Stimulated activated CD8-positive, alpha-beta memory T cell treated with anti-CD3 and anti-CD28 coated beads, Interleukin-15, amount 100 ng/mL, for 24 hours (primary cell): ENCODE results near the gene TXNDC11.

Source experiments
- DNase-seq: peaks from one replicate; pipeline ENCODE4 v3.0.0-alpha.2; 2020; ENCODE audit warnings: low read depth

The TXNDC11 gene

DNA sequence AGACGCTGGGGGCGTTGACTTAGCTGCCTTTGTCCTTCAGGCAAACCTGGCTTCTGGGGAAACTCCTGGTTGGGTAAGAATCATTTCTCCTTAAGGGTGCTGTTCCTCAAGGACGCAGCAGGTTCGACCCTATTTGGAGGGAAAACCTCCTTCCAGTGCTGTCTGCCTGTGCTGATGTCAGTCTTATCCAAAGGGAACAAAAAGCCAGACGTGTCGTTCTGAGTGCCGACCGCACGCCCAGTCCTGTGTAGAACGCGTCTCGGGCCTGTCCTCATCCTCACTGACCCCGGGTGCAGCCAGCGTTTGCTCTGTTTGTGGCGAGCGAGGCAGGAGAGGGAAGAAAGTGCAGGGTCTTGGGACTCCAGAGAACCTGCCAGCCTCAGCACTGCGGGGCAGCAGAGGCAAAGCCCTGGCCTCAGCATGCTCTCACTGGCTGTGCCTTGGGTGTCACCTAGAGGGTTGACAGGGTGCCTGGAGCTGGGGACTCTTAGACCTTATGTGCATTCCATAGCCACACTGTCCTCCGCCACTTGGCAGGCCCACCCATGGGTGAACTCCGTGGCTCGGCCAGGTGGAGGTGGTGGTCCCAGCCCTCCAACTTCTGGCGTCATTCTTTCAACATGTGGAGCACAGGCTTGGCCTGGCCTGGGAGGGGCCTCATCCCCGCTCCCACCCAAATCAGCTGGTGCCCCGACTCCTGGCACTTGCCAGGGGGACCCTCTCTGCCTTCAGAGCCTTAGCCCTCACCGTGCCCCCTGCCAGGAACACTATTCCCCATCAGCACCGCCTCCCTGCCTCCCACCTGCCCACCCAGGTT lies 68.4 kb downstream of the TXNDC11 start:
- no peak for DNase-seq

DNA sequence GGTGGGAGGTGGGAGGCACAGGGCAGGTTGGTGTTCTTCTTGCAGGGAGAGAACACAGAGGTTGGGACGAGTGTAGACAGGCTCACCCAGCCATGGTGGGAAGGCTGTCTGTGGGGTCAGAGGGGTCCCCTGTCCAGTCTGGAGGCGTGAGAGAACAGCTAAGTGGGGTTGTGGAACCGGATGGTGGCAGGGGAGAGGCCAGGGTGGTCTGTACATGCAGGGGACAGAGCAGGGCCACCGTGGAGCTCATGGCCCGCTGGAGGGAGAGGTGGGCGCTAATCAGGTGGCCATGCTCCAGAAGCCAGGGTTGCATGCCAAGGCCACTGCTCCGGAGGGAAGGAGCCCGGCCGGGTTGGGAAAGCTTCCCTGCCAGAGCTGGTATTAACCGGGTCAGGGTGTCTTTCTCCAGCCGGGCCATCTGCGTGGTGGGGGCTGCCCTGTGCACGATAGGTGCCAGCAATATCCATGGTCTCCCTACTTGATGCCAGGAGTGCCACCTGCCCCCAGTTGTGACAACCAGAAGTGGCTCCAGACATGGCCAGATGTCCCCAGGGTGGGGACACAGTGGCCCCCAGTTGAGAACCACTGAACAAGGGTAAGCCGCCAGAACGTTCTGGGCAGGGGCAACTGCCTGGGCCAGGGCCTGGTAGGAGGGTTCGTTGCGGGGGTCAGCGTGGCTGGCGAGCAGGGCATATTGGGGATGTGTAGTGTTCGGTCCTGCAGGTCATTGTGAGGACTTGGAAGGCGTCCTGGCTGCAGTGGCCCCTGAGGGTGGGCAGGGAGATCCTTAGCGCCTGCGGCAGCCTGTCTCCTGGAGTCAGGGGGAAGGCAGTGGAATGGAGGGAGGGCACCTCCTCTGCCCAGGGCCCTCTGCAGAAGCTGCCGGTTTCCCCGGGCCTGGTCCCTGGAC lies 69.3 kb downstream of the TXNDC11 start:
- no peak for DNase-seq

DNA sequence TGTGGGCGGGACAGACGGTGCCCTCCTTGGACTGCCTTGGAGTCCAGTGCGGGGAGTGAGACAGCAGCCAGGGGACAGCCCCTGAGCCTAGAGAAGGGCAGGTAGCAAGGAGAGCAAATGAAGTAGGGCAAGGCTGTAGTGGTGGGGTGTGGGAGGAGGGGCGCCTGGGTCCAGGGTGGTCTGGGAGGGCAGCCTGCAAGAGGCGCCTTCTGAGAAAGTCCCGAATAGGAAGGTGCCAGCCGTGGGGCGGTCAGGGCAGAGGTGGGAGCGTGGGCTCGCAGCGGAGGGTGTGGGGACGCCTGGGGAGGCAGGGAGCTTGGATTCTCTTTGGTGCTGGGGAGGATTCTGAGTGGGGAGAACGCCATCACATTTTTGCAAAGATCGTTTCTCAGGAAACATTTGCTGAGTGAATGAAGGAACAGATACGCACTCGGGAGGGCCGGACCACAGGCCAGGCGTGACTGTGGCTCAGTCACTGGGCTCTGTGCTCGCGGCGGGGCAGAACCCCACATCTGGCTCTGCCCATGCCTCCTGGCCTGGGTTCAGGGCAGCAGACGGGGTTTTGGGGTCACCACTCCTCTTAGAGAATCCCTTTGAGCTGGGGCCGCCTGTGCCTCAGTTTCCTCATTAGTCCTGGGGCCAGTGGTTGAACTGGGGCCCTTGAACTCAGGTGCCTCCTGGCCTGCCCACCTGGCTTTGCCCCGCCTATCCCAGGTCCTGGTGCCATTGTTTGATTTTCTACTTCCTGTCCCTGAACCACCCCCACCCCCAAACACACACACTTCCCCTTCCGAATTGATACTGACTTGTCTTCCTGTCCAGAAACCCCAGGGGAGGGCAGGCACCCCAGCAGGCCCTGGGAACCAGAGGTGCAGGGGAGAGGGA lies 70.2 kb downstream of the TXNDC11 start:
- no peak for DNase-seq

DNA sequence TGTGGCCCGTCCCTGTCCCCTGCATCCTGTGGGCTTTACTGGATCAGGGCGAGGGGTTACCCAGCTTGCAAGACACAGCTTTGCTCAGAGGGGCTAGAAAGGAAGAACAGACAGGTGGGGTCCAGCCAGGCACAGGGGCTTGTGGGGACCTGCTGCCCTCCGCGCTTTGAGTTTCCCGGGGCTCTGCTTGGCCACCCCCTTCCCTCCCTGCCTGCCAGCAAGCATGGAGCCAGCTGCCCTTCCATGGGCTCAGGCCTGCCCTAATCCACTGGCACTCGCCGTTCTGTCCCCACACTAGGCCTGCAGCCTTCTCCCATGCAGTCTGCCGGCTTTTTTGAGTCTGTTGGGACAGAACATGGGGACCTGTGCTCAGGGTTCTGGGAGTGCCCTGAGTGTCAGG lies 71.0 kb downstream of the TXNDC11 start:
- no peak for DNase-seq

DNA sequence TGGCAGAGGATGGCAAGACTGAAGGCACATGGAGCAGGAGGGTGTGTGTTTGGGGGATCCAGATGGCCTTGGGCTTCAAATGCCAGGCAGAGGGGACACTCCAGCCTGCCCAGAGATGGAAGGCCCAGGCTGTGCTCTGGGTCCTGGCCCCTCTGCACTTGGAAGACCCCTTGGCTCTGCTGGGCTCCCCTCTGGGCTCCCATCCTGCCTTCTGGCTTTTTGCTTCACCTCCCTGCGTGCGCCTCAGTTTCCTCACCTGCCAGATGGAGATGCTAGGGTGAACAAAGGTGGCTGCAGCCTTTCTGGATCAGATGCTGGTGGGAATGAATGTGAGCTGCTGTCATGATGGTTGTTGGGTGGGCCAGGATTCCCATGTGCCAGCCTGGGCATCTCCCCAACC lies 71.4 kb downstream of the TXNDC11 start:
- DNase-seq: no peak

DNA sequence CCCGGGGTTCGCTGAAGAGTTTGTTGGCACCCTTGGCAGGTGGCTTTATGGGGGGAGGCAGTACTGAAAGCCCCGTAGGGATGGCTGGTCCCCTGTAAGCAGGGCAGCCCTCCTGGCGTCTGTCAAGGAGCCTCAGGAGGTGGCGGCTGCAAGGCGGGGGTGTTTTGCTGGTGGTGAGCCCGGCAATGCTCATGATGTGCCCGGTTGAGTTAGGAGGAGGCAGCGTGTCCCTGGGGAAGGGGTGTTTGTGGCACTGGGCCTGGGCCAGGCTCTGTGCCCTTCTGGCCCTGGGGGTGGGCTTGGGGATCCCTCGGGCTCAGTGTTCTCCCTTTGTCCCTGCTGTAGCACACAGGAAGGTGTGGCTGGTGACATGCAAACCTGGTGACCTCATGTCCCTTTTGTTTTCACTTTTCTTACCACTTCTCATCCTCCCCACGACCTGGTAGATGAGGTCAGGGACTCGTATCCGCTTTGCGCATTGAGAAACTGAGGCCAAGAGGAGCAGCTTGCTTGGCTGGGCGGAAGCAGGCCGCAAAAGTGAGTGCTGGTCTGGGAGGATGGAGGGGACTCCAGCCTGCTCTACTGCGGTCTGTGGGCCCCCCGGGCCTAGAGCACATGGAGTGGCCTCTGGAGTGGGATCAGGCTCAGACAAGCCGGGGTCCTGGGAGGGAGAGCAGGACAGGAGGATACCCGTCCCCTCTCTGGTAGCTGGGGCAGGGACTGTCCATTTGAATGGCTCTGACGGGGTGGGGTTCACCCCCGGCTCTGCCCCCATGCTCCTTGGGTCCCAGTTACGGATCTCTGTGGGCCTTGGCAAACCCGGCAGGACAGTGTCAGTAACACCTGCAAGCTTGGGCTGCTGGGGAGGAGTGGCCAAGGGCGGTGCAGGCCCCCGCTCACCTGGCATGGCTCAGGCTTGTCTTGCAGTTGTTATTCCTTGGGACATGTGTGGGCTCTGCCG lies 72.2 kb downstream of the TXNDC11 start:
- no peak for DNase-seq

DNA sequence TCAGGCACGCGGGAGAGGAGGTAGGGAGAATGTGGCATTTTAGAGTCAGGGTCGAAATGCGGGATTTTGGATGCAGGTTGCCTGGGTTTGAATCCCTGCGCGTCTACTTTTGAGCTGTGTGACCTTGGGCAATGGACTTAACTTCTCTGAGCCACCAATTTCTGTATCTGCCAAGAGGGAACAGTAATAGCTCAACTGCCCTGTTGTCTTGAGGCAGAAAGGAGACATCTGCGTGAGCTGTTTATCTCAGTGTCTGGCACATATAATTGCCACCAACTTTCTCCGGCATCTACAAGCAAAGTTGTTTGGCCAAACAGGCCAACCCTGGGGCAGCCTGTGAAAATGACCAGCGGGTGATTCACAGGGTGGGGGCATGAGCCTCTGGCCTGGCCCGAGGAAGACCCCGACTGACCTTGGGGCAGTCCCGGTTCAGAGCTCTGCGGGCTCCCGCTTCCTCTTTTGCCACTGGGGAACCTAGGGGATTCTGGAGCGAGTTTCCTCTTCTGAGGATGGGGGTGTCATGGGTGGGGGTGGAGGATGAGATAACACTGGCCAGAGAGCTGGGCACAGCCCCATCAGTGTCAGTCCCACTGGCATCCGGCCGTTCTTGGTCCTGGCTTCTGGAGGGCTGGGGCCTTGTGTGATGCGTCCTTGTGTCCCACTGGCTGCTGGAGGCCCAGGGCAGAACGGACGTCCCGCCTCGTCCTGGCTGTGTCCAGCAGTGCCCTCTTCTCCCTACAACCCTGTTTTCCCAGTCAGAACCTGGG lies 73.1 kb downstream of the TXNDC11 start:
- no peak for DNase-seq

DNA sequence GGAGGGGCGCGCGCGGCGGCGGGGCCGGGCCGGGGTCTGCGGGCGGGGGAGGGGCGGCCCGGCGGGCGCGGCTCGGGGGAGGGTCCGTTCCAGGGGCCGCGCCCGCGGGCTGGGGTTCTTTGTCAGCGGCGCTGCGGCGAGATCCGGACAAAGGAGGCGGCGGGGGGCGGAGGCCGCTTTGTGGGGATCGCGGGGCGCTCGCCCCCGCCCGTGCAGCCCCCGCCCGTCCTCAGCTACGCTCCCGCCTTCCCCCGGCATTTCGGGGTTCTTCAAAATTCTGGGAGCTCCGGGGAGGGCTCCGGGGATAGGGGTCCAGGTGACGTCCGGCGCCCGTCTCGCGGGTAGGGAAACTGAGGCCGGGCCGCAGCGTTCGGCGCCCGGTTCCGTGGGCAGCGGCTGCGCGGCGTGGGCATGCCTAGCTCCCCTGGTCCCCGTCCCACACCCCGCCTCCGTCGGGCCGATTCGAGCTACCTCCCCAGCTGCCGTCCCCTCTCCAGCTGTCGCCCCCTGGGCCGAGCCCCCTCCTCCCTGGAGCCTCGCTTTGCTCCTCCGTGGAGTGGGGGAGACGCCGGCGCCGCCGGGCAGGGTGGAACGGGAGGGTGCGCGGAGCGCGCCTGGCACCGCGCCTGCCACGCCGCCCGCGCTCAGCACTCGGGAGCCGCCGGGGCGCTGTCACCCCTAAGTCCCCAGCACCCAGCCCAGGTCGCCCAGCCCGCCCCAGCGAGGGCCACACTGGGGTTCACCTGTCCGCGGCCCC lies 73.9 kb downstream of the TXNDC11 start:
- DNase-seq: no peak

DNA sequence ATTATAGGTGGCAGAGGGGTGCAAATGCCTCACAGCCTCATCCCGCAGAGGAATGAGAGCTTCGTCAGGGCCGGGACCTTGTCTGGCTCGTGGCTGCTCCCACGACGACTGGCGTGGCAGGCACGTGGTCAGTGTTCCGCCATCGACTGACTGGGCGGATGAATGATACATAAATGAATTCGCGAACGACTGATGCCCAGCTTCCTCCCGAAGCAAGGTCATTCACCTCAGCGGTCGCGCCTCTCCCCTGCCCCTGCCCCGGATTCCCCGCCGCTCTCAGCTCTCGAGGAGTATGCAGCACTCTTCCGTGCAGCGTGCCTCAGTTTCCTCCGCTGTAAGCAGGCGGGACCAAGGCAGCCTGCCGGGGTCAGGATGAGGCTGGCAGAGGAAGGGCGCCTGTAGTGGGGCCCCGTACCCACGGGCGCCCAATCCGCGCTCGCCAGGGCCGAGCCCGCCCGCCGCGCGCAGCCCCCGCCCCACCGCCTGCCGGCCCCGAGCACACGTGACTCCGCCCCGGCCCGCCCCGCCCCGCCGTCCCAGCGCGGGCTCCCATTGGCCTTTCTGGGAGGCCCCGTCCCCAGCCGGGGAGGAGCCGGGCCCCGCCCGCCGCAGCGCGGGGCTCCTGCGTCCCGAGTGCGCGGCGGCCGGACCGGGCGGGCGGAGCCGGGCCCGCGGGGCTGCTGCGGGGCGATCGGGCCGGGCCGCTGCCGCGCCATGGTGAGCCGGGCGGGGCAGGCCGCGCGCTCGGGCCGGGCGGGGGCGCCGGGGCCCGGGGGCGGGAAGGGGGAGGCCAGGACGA lies 74.6 kb downstream of the TXNDC11 start, which contains the start of gene SNN:
SNN (plus strand) TSS at position 632 of the 799 bp plus-strand sequence. CDS start 7,605 bp downstream, outside the sequence.
- peak; percentile 80 for DNase-seq

DNA sequence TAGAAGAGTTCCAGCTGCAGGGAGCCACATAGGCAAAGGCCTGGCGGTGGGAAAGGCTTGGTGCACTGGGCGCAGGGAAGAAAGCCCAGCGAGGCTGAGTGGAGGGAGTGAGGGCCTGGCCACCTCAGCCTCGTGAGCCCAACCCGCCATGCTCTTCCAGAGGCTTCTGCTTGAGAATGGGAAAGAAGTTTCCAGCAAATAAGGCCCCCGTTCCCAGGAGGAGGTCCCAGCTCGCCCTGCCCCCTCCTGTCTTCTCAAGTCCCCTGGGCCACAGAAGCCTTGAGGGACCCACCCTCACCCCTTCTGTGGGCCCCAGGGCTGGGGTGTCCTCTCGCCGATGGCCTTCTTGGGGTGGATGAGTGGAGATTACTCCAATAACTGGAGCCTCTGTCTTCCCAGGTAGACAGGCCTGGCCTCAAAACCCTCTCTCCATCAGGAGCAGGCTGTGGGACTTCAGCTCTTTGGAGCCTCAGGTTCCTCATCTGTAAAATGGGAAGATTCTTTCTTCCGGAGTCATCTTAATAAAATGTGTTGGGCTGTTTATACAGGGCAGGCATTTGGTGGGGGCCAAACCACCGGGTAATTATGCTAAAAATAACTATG lies 75.3 kb downstream of the TXNDC11 start:
- DNase-seq: no peak

DNA sequence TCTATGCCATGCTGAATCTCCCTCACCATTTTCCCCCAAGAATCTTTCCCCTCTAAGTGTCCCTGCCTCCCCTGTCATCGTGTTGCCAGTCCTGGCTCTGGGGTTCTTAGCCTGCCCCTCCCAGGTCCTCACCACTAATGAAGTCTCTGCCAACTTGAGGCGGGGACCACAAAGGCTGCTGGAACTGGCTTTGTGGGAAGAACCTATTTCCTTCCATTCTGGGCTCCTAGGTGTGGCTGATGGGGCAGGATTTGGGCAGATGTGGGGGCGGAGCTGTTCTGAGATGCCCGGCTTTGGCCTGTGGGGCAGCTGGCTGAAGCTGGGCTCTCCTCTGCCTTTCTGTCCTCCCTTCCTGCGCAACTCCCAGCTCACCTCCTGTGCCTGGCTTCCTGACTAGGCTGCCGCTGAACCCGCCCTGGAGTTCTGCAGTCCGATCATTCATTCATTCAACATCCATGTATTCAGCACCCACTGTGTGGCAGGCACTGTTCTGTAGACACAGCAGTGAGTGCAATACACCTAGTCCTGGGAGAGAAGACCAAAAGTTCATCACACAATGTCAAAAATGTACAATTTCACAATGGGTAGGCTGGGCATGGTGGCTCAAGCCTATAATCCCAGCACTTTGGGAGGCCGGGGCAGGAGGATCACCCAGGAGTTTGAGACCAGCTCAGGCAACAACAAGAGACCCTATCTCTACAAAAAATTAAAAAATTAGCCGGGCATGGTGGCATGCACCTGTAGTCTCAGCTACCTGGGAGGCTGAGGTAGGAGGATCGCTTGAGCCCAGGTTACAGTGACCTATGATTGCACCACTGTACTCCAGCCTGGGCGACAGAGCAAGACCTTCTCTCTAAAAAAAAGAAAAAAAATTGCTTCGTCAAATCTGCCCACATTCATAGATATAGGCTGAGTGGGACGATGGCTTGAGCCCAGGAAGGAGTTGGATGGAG lies 76.3 kb downstream of the TXNDC11 start:
- DNase-seq: no peak

DNA sequence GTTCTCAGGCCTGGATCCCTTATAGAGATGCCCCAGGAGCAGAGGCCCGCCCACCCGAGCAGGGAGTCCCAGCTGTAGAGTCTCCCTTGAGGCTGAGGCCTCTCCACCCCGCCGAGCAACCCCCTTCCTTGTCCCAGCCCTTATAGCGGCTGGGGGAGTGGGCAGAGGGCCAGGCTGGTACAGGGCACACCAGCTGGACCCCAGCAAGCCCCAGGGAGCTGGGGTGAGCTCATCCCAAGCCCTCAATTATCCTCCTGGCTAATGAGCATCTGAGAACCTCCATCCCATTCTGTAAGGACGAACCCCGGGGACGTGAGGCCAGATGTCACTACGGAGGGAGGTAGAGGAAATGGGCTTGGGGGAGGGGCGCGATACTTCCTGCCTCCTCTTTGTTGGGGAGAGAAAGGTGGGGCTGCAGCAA lies 77.6 kb downstream of the TXNDC11 start:
- DNase-seq: no peak

DNA sequence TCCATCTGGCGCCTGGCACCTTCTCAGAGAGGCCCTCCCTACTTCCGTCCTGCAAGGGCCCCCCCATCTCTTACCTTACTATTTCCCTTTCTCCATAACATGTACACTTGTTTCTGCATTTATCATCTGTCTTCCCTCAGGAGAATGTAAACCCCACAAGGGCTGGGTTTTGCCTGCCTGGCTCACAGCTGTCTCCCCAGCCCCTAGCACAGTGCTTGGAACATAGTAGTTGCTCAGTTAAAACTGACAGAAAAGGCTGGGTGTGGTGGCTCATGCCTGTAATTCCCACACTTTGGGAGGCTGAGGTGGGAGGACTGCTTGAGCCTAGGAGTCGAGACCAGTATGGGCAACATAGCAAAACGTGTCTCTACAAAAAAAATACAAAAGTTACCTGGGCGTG lies 80.1 kb downstream of the TXNDC11 start:
- DNase-seq: no peak

DNA sequence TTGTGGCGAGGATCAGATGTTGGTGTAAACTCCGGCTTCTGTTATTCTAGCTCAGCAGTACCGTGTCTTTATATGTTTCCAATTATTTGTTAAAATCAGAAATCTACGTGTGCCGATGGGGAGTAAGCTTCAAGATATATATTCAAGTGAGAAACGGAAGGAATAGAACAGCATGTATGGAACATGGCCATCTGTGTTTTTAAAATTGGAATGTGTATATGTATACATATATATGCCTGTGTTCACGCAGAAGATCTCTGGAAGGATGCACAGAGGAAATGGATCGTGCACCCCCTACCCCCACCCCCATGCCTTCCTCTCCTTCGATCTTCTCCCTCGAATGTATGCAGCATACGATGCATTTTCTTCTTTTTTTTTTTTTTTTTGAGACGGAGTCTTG lies 82.1 kb downstream of the TXNDC11 start:
- no peak for DNase-seq

DNA sequence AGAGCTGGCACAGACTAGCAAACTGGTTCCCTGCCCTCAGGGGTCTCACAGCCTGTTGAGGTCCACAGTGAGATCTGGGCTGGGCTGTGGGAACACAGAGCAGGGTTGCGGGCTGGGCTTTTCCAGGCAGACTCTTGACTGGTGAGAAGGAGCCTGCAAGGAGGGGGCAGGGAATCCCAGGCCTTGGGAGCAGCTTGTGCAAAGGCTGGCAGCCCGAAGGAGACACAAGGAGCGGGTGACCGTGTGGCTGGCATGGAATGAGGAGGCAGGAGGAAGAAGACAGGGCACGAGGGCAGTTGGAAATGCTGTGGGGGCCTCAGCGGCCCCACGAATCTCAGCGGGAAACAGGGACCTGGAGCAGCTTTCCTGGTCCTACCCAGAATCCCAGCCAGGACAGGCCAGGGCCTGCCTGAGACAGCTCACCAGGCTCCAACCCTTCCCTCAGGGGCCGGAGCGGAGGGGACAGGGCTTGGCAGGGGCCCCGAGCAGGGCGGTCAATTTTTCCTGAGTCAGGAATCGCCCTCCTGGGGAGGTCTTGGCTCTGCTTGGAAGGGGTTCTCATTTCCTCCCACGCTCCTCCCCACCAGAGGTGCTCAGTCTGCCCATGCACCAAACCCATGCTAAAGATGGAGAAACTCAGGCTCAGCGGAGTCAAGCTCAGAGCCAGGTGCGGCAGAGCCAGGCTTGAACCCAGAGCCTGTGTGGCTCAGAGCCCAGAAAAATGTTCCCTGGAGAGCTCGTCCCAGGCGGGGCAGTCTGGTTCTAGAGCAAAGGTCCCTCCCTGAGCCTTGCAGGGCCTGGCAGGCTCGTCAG lies 83.6 kb downstream of the TXNDC11 start:
- no peak for DNase-seq

DNA sequence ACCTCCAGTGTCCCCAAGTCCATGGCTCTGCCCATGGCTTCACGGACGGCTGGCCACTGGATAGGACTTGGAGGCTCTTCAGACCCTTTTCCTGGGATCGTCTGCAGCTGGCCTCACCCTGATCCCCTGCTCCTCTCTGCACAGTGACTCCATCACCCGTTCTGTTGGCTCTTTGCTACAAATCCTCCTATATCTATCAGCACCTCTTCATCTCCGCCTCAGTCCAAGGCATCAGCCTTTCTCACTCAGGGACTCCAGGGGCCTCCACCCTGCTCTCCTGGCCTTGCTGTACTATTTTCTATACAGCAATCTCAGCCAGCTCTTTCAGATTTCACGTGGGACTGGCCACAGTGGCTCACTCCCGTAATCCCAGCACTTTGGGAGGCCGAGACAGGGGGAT lies 85.1 kb downstream of the TXNDC11 start:
- DNase-seq: no peak
